Measurements from ENCODE around the gene DIS3L2. TPM values are rescaled to one million over a fixed set of nuclear protein-coding genes. Genes with fewer than 3 reads are reported as not detected.

DIS3L2 gene
- total RNA-seq, 4 donors from 2014 or later, result 16.1 to 26.7 (median 22.0) TPM

GRCh38 chr2:231926761-231927565 lies 34.5 kb upstream of the DIS3L2 start:
- no peaks in the 10 kb centered on the region for H3K36me3 ChIP-seq
- peak overlapping the region; percentile 46 to 62 (median 52) for H3K4me3 ChIP-seq
- peaks cover 4 to 89% (median 20%) of the 10 kb centered on the region in 4 donors for H3K27me3 ChIP-seq
- no peak for TF ChIP-seq POLR2AphosphoS5 (IDR thresholded peaks at IDR 0.05)
- TF ChIP-seq CTCF (IDR thresholded peaks at IDR 0.05), result no peak
- no peak for TF ChIP-seq EP300 (IDR thresholded peaks at IDR 0.05)
- TF ChIP-seq POLR2A (IDR thresholded peaks at IDR 0.05; ENCODE audit: low read depth), result no peak
- DNase-seq (ENCODE audit: extremely low spot score), result no peak
- intact Hi-C loops (cut with DNase I), result loop anchor here (5.0 kb wide), 1 partner anchor 215 kb away; no protein-coding TSS in a partner anchor
- 10% methylated on average over 22 of the region's 51 CpGs for WGBS
- H3K9me3 ChIP-seq, result no peaks in the 10 kb centered on the region
- no peak overlapping the region for H3K27ac ChIP-seq (replicated peaks in 1 of 4)
- H3K4me1 ChIP-seq, result peaks cover 18 to 44% (median 33%) of the 10 kb centered on the region in 4 donors

GRCh38 chr2:231927566-231927890 lies 34.0 kb upstream of the DIS3L2 start:
- no peak for DNase-seq (ENCODE audit: extremely low spot score)
- no peaks in the 10 kb centered on the region for H3K9me3 ChIP-seq
- WGBS, result 86% methylated on average over 10 of the region's 10 CpGs
- no peaks in the 10 kb centered on the region for H3K36me3 ChIP-seq
- peaks cover 4 to 83% (median 20%) of the 10 kb centered on the region in 4 donors for H3K27me3 ChIP-seq
- H3K4me3 ChIP-seq, result no peak overlapping the region
- intact Hi-C loops (cut with DNase I), result loop anchor here (5.0 kb wide), 1 partner anchor 215 kb away; no protein-coding TSS in a partner anchor
- no peak overlapping the region for H3K27ac ChIP-seq (replicated peaks in 1 of 4)
- H3K4me1 ChIP-seq, result peaks cover 18 to 44% (median 33%) of the 10 kb centered on the region in 4 donors
- TF ChIP-seq EP300 (IDR thresholded peaks at IDR 0.05), result no peak
- TF ChIP-seq POLR2A (IDR thresholded peaks at IDR 0.05; ENCODE audit: low read depth), result no peak
- no peak for TF ChIP-seq CTCF (IDR thresholded peaks at IDR 0.05)
- no peak for TF ChIP-seq POLR2AphosphoS5 (IDR thresholded peaks at IDR 0.05)

- Histone ChIP-seq H3K4me1 (peaks cover 18 to 44% (median 33%) of the 10 kb centered on the region in 4 donors), H3K4me3 (no peak overlapping the region), H3K36me3 (no peaks in the 10 kb centered on the region), H3K9me3 (no peaks in the 10 kb centered on the region), H3K27me3 (peaks cover 4 to 74% (median 17%) of the 10 kb centered on the region in 4 donors), H3K27ac (replicated peaks in 1 of 4) (no peak overlapping the region)
- intact Hi-C loops (cut with DNase I), result loop anchor here (5.0 kb wide), 1 partner anchor 214 kb away; no protein-coding TSS in a partner anchor
- TF ChIP-seq CTCF (IDR thresholded peaks at IDR 0.05) (no peak), EP300 (IDR thresholded peaks at IDR 0.05) (no peak), POLR2AphosphoS5 (IDR thresholded peaks at IDR 0.05) (no peak), POLR2A (IDR thresholded peaks at IDR 0.05; ENCODE audit: low read depth) (no peak)
- 92% methylated on average over 2 of the region's 5 CpGs for WGBS
- no peak for DNase-seq (ENCODE audit: extremely low spot score)
Measured at GRCh38 chr2:231928481-231928880, 33.0 kb upstream of the DIS3L2 start.

- no peaks in the 10 kb centered on the region for H3K36me3 ChIP-seq
- DNase-seq (ENCODE audit: extremely low spot score), result no peak
- no peaks in the 10 kb centered on the region for H3K9me3 ChIP-seq
- H3K4me1 ChIP-seq, result peaks cover 18 to 44% (median 33%) of the 10 kb centered on the region in 4 donors
- intact Hi-C loops (cut with DNase I), result loop anchor here (5.0 kb wide), 1 partner anchor 213 kb away; no protein-coding TSS in a partner anchor
- H3K4me3 ChIP-seq, result no peak overlapping the region
- H3K27me3 ChIP-seq, result peaks cover 4 to 67% (median 14%) of the 10 kb centered on the region in 4 donors
- no peak overlapping the region for H3K27ac ChIP-seq (replicated peaks in 1 of 4)
- WGBS, result 84% methylated on average over 10 of the region's 11 CpGs
- no peak for TF ChIP-seq POLR2A (IDR thresholded peaks at IDR 0.05; ENCODE audit: low read depth)
- no peak for TF ChIP-seq CTCF (IDR thresholded peaks at IDR 0.05)
- no peak for TF ChIP-seq POLR2AphosphoS5 (IDR thresholded peaks at IDR 0.05)
- no peak for TF ChIP-seq EP300 (IDR thresholded peaks at IDR 0.05)
Measured at GRCh38 chr2:231928901-231929725, 32.4 kb upstream of the DIS3L2 start.

Data from esophagus muscularis mucosa (tissue), 4 donors.